ENCODE measurements around the gene PIK3R5.
"Not testable (repeated sequence)": the region's sequence is repeated elsewhere in the genome, so short reads cannot be mapped to it uniquely, and the experiment has no call there.

The PIK3R5 gene

DNA sequence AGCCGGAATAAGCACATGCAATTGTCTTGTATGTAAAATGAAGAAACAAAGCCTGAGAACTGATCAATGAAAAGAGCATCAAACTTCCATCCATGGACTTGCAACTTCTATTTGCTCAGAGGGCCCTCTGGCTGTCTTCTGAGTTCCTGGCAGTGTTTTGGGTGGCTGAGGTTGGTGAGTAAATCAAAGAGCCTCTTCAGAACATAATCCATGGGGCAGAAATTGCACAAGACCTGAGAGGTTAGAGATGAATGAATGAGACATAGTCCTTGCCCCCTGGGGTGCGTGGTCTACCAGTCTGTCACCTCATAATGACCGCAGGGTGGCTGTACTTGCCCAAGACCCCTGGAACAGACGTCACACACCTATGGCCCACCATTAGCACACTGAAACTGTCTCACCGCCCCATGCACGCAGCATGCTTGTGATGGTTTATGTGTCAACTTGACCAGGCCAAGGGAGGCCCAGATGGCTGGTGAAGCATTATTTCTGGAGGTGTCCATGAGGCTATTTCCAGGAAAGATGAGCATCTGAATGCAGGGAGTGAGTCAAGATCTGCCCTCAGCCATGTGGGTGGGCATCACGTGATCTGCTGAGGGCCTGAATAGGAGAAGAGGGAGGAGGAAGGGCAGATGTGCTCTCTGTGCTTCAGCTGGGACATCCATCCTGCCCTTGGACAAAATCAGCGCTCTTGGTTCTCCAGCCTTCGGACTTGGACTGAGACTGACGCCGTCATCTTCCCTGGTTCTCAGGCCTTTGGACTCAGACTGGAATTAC lies 106.3 kb downstream of the PIK3R5 start:
- DNase-seq (ENCODE audit: low spot score) = no peak

GRCh38 chr17:8857919-8858318 lies 107.6 kb downstream of the PIK3R5 start:
- DNase-seq (ENCODE audit: low spot score) = no peak

- no peak for DNase-seq (ENCODE audit: low spot score)
Observed at GRCh38 chr17:8856869-8857575, 108.5 kb downstream of the PIK3R5 start.

GRCh38 chr17:8856205-8856603 lies 109.3 kb downstream of the PIK3R5 start:
- DNase-seq (ENCODE audit: low spot score) = not testable (repeated sequence)

- no peak for DNase-seq (ENCODE audit: low spot score)
Observed at GRCh38 chr17:8855477-8856204, 109.9 kb downstream of the PIK3R5 start.

- no peak for DNase-seq (ENCODE audit: low spot score)
Observed at GRCh38 chr17:8851600-8851999, 113.9 kb downstream of the PIK3R5 start.

GRCh38 chr17:8849311-8850041 lies 116.0 kb downstream of the PIK3R5 start:
- no peak for DNase-seq (ENCODE audit: low spot score)

DNA sequence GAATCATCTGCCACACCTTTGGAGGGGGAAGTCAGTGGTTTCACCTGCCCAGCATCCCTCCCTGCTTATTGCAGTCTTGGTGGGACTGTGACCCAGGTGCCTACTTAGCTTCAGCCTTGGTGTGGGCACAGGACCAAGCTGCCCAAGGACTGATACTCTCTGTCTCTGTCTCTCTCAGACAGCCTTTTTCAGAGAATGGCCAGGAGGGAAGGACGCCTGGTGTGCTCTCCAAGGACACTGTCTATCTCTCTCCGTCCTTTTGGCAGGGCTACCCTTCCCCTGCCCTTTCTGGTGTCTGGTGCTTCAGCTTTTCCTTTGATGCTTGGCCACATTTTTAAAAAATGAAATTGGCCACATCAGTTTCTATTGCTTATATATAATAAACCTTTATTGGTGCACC lies 117.6 kb downstream of the PIK3R5 start:
- no peak for DNase-seq (ENCODE audit: low spot score)

DNA sequence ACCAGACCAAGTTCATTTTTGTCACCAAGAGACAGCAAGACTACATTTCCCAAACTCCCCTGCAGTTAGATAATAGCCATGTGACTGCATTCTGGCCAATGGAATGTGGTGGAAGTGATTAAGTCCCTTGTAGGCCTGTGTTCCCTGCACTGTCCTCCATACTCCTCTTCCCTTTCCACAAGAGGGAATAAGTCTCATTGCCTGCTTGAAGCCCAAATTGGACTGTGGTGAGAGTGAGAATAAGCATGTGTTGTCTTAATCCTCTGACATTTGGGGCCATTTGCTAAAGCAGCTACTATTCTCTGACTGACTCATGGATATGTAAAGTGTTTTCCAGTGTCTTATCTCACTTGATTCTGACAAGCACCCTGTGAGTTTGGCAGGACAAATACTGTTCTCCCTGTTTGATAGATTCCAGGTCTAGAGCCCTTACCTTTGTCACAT lies 118.7 kb downstream of the PIK3R5 start:
- peak; percentile 85 for DNase-seq (ENCODE audit: low spot score)

DNA sequence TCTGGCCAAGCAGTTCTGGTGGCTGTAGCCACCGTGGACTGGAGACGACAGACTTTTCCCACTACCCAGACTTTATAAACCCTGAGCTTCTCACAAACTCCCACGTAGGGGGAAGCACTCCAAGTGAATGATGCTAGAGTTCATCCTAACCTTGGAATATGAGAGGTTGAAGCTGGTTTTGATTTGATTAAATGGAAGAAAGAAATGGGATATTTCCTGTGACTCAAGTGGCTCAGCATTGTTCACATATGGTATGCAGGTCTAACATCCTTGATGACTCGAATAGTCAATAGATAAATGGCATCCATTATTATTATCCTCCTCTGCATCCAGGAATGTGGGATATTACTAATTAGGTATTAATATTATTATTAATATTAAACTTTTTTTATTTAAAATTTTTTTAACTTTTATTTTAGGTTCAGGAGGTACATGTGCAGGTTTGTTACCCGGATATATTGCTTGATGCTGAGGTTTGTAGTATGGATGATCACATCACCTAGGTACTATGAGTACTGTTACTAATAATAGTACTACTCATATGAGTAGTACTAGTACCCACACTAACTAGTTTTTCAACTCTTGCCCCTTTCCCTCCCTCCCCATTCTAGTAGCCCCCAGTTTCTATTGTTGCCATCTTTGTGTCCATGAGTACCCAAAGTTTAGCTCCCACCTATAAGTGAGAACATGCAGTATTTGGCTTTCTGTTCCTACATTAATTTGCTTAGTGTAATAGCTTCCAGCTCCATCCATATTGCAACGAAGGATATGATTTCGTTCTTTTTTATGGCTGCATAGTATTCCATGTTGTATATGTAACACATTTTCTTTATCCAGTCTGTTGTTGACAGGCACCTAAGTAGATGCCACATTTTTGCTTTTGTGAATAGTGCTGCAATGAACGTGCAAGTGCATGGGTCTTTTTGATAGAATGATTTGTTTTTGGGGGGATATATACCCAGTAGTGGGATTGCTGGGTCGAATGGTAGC lies 121.0 kb downstream of the PIK3R5 start:
- no peak for DNase-seq (ENCODE audit: low spot score)

GRCh38 chr17:8843344-8843743 lies 122.2 kb downstream of the PIK3R5 start:
- no peak for DNase-seq (ENCODE audit: low spot score)

- DNase-seq (ENCODE audit: low spot score) = no peak
Observed at GRCh38 chr17:8841844-8842243, 123.7 kb downstream of the PIK3R5 start.

DNA sequence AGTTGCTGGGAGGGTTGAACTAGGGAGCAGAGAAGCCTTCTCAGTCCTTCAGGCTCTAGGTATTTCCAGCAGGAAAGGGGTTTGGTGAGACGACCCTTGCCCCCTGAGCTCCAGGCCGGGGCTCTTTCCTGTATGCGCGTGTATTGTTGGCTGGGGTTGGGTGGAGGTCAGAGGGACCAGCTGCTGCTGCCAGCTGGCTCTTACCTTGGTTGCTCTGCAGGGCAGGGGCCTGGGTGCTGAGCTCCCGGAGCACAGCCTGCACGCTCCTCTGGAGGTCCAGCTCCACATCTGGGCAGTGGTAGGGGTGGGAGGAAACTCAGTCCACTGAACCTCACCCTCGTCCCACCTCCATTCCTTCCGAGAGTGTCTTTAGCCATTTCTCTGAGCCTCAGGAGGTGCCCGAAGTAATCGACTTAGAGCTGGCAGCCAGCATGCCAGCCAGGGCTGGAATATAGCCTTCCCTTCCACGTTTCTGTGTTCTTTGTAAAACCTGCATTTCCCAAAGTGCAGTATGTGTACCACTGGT lies 126.0 kb downstream of the PIK3R5 start:
- DNase-seq (ENCODE audit: low spot score) = no peak

DNA sequence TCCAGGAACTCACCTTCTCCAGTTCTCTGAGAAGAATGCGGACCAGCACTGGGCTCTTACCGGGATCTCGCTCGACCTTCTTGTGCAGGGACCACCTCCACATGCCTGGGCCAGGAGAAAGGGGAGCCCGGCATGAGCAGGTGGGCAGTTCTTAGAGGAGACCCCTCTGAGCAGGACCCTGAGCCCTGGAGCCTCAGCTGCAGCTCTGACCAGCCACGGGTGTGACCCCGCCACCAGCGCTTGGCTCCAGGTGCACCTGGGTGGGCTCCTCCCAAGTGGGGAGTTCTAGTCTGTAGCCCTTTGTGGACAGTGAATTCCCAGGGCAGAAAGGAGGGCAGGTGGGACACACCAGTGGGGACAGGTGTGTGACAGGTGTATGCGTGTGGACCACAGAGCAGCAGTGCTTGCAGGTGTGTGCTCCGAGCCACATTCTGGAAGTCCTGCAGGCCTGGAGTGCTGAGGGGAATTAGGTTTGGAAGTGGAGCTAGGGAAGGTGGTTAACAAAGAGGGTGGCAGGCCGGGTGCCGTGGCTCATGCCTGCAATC lies 126.9 kb downstream of the PIK3R5 start:
- DNase-seq (ENCODE audit: low spot score) = no peak

DNA sequence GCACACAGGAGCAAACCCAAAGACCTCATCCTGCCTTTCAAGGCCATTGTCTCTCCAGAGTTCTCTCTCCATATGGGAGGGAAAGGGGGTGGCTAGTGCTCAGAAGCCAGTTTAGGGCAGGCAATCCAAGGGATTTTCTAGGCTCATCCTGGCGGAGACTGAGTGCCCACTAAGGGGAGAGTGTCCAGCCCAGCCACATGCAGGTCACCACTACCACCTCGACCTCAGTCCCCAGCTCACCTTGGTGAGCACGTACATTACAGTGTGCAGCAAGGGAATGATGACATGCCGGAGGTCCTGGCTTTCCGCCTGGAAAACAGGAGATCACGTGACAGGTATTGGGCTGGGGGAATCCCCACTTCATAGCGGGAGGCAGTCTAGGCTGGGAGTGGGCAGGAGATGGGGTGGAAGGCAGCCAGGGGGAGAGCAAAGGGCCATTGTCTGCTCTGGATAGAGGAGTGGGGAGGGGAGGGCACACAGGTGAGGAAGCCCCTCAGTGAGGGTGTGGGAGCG lies 127.9 kb downstream of the PIK3R5 start:
- DNase-seq (ENCODE audit: low spot score) = peak; percentile 63

GRCh38 chr17:8836821-8837562 lies 128.5 kb downstream of the PIK3R5 start:
- DNase-seq (ENCODE audit: low spot score) = no peak

DNA sequence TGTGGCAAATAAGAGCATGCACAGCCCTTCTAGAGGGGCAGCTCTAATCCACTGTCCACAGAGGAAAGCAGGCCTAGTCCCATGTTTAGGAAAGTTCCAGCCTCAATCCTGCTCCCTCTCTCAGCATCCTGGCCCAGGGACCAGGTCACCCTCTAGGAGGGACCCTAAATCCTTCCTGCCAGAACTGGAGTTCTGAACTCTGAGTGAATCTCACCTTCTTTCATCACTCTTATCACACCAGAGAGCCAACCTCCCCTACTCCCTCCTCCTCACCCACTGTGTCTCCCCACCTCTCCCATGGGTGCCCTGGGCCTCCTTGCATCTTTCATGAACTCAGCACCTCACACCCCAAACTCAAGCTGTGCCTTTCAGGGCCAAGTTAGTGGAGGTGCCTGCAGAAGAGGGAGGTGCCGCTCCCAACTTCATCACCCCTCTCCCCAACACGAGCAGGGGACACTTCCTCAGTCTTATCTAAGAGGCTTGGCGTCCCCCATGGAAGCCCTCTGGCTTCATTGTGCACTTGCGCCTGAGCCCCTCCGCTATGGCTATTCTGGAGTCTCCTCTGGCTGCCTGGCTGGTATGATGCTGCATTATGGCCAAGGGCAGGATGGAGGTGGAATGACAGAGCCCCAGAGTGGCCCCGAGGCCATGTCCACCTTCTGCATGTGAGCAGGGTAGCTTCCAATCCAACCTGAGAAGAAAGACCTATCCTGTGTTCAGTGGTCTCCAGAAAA lies 129.7 kb downstream of the PIK3R5 start:
- no peak for DNase-seq (ENCODE audit: low spot score)

- DNase-seq (ENCODE audit: low spot score) = no peak
Observed at GRCh38 chr17:8835106-8835505, 130.4 kb downstream of the PIK3R5 start.
